GM21723 (cell line): ENCODE measurements around the gene ACVR2A.
A peak's percentile ranks its signal among the peaks of the same experiment; 100 is the strongest.

ENCODE experiments used
- ATAC-seq: cut with Tn5 transposase; IDR thresholded peaks from one replicate; pipeline ENCODE4 v1.9.1; 2021; ENCODE audit warnings: mild to moderate bottlenecking, moderate library complexity; ENCODE audit not compliant: unreplicated experiment

The ACVR2A gene

GRCh38 chr2:147917161-147917560, 72.3 kb downstream of the ACVR2A start:
- no peak for ATAC-seq

GRCh38 chr2:147923846-147924245, 79.0 kb downstream of the ACVR2A start:
- no peak for ATAC-seq

- no peak for ATAC-seq
Measured at GRCh38 chr2:147924647-147925046, 79.8 kb downstream of the ACVR2A start.

- ATAC-seq, result no peak
Measured at GRCh38 chr2:147925886-147926285, 81.1 kb downstream of the ACVR2A start.

GRCh38 chr2:147927053-147927588, 82.3 kb downstream of the ACVR2A start:
- ATAC-seq, result no peak

- no peak for ATAC-seq
Measured at GRCh38 chr2:147933931-147934330, 89.1 kb downstream of the ACVR2A start.

- ATAC-seq, result no peak
Measured at GRCh38 chr2:147934881-147935620, 90.2 kb downstream of the ACVR2A start.

- peak; percentile 78 for ATAC-seq
Measured at GRCh38 chr2:147937744-147938349, 93.0 kb downstream of the ACVR2A start.

GRCh38 chr2:147939313-147939712, 94.5 kb downstream of the ACVR2A start:
- no peak for ATAC-seq

GRCh38 chr2:147945660-147946059, 100.8 kb downstream of the ACVR2A start:
- no peak for ATAC-seq

GRCh38 chr2:147952118-147952517, 107.3 kb downstream of the ACVR2A start:
- ATAC-seq, result no peak

- no peak for ATAC-seq
Measured at GRCh38 chr2:147968571-147968970, 123.7 kb downstream of the ACVR2A start.

GRCh38 chr2:147976102-147976501, 131.3 kb downstream of the ACVR2A start:
- ATAC-seq, result no peak

- no peak for ATAC-seq
Measured at GRCh38 chr2:147977679-147978078, 132.8 kb downstream of the ACVR2A start.
